GM13976 (cell line): ENCODE measurements around the gene HIP1R.
"Not testable (repeated sequence)": the region's sequence is repeated elsewhere in the genome, so short reads cannot be mapped to it uniquely, and the experiment has no call there.

ENCODE experiments used
- DNase-seq: peaks from one replicate; pipeline ENCODE4 v3.0.0; 2012; ENCODE audit warnings: low spot score
- in situ Hi-C: fragments of 300-500 bp; cut with MboI; formaldehyde crosslinking; loops from one replicate; pipeline ENCODE4 v1.12.0; 2022; ENCODE audit warnings: low sequenced_read_pairs, mixed read lengths, inconsistent platforms; ENCODE audit not compliant: unreplicated experiment
- TF ChIP-seq, protein P1 (sequence below): IDR thresholded peaks from 2 replicates; pipeline ENCODE4 v1.5.1; 2012; ENCODE audit warnings: borderline replicate concordance, mild to moderate bottlenecking; ENCODE audit not compliant: insufficient read depth; ENCODE audit errors: extremely low read depth, missing control alignments, control extremely low read depth

The HIP1R gene

DNA sequence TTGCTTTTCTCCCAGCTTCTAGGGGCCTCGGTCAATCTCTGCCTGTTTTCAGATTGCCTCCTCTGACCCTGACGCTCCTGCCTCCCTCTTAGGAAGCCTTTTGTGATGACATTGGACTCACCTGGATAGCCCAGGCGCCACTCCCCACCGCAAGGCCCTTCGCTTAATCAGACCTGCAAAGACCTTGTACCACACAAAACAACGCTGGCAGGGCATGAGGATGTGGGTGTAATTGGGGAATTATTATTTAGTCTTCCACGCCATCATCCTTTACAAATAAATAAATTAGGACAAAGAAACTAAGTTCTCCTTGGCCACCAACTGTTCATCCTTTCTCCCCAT lies 68.4 kb downstream of the HIP1R start:
- in situ Hi-C loops = no loop called here
- DNase-seq = no peak
- TF ChIP-seq, protein P1, sequence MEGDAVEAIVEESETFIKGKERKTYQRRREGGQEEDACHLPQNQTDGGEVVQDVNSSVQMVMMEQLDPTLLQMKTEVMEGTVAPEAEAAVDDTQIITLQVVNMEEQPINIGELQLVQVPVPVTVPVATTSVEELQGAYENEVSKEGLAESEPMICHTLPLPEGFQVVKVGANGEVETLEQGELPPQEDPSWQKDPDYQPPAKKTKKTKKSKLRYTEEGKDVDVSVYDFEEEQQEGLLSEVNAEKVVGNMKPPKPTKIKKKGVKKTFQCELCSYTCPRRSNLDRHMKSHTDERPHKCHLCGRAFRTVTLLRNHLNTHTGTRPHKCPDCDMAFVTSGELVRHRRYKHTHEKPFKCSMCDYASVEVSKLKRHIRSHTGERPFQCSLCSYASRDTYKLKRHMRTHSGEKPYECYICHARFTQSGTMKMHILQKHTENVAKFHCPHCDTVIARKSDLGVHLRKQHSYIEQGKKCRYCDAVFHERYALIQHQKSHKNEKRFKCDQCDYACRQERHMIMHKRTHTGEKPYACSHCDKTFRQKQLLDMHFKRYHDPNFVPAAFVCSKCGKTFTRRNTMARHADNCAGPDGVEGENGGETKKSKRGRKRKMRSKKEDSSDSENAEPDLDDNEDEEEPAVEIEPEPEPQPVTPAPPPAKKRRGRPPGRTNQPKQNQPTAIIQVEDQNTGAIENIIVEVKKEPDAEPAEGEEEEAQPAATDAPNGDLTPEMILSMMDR = no peak

DNA sequence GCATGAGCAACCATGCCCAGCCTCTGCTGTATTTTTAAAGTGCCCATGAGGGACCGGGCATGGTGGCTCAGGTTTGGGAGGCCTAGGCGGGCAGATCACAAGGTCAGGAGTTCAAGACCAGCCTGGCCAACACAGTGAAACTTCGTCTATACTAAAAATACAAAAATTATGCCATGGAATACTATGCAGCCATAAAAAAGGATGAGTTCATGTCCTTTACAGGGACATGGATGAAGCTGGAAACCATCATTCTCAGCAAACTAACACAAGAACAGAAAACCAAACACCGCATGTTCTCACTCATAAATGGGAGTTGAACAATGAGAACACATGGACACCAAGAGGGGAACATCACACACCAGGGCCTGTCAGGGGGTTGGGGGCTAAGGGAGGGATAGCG lies 70.0 kb downstream of the HIP1R start:
- in situ Hi-C loops, DNase-seq: not testable (repeated sequence)

DNA sequence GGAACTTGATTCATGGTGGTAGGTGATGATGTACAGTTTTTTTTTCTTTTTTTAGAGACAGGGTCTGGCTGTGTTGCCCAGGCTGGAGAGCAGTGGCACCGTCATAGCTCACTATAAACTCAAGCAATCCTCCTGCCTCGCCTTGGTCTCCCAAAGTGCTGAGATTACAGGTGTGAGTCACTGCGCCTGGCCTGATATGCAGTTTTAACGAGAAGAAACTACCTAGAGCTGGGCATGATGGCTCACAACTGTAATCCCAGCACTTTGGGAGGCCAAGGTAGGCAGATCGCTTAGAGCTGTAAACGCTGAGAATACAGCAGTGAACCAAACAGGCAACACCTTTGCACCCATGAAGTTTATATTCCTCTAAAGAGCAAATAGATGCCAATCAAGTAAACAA lies 73.7 kb downstream of the HIP1R start:
- in situ Hi-C loops = no loop called here
- TF ChIP-seq, protein P1 = no peak
- DNase-seq = no peak

- no peak for DNase-seq
Observed at GRCh38 chr12:122909442-122910288, 74.4 kb downstream of the HIP1R start.

More at GRCh38 chr12:122909442-122910288, 74.4 kb downstream of the HIP1R start:
- in situ Hi-C loops = no loop called here
- TF ChIP-seq, protein P1 = no peak
